ENCODE measurements around the gene RPL10A.

The RPL10A gene

DNA sequence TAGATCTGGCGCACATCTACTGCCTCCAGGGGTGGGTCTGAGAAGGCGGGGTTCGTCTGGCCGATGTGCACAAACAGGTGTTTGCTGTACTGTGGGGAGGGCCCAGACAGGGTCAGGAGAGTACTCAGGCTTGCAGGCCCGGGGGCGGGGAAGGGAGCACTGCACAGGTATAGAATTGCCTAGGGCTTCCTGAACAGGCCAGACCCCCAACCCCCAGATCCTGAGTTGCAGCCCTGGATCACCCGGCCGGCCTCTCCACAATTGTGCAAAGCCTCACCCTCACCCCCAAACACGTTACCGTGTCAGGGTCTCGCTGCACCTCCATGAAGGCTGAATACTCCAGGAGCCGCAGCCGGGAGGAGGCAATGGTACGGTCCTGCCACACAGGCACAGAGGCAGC lies 7.8 kb downstream of the RPL10A start:
- DNase-seq = no peak

DNA sequence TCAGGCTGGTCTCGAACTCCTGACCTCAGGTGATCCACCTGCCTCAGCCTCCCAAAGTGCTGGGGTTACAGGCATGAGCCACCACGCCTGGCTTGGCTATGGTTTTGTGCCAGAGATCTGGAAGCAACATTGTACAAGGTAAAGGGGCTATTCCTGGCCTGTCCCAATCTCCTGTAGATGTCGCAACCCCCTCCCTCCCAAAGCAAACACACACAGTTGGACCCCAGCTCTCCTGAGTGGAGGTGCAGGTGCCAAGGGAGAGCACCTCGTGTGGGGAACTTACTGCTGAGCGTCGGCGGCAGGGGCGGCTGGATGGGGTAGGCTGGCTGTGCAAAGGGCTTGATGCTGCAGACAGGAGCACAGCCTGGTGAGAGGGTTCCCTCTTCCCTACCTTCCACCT lies 8.8 kb downstream of the RPL10A start:
- DNase-seq = no peak

DNA sequence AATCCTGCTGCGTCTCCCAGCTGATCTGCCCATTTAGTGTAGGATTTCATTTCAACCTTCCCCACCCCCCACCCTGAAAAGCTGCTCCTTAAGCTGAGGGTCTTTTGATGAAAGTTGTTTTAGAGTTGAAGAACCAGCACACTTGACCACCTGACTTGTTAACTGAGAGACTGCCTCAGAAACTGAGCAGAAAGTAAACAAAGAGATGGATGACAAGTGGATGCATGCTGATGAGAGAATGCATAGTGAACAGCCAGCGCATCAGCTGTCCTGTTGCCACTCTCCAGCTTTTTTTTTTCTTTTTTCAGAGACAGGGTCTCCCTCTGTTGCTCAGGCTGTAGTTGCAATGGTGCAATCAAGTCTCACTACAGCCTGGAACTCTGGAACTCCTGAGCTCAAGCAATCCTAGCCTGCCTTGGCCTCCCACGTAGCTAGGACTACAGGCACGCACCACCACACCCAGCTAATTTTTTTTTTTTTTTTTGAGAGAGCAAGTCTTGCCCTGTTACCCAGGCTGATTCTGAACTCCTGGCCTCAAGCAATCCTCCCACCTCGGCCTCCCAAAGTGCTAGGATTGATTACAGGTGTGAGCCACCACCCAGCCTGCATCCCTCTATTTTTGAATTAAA lies 9.5 kb downstream of the RPL10A start:
- DNase-seq = no peak

DNA sequence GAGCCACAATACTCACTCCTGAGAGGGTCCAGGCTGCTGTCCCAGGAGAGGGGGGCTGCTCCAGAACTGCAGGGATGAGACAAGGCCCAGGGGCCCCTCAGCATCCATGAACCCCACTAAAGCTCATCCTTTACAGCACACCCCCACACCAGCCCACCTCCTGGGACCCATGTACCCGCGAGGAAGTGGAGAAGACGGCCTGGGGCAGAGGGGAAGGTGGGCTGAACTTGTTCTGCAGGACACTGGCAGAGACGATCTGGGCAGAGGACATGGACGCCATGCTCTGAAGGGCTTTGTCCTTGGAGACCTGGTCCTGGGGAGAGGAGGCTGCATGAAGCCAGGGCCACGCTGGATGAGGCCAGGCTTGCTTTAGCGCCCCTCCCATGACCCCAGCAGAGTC lies 10.1 kb downstream of the RPL10A start:
- no peak for DNase-seq

DNA sequence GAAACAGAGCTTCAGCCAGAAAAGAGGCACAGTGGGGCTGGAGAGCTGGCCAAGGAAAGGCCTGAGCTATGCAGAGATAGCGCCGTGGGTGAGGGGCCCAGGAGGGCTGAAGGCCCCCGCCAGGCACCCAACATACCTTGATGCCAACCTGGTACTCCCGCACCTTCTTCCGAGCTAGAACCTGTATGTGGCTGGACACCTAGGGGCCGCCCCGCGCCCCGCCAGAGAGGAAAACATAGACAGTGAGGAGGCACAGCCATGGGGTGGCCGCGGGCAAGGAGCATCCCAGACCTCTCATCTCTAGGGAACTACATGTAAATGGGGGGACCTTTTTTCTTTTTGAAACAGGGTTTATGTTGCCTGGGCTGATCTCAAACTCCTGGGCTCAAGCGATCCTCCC lies 12.0 kb downstream of the RPL10A start:
- DNase-seq = no peak

DNA sequence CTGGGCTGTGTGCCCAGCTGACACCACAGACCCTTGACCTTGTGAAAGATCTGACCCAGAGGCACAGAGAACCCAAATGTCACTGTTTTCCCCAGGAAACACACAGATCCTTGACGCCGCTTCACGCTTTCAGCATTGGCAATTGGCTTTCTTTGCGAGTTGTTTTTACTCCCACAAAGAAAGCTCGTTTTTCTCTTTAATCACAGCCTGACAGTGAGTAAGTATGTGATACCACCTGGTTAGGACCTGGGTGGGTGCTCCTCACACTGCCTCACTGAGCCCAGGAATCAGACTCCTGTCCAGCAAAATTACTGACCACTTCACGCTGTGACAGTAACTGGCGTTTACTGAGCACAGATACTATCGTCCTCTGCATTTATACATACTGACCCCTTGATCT lies 13.0 kb downstream of the RPL10A start:
- DNase-seq = no peak

DNA sequence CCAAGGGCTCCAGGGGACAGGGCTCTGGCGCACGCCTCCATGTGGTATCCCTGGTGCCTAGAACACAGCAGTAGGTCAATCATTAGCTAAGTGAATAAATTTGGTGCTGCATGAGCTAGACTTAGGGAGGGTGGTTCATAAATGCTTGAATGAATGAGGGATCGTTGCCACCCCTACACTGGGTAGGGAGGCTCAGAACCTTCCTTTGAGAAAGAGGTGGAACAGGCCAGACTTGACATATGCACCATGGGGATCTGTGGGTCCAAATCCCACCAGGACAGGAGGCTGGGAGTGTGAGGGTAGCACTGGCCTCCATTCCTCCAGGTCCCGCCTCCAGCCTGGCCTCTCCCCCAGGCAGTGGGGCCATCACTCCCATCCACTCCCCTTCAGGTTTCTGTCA lies 14.9 kb downstream of the RPL10A start:
- DNase-seq = no peak

DNA sequence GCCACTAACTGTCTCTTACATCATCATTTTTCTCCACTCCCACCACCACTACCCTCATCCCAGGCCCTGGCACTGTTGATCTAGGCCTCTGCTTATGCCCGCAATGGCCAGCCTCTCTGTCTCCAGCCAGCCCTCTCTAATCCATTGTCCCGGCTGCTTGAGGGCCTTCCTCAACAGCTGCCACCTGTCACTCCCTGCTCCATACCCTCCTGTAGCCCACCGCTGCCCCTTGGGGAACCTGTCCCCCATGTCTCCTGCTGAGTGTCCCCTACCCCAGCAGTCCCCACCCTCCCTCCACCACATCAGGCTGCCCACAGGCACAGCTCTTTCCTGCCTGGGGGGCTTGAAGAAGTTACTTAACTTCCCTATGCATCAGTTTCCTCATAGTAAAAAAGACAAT lies 15.3 kb downstream of the RPL10A start:
- DNase-seq = no peak

DNA sequence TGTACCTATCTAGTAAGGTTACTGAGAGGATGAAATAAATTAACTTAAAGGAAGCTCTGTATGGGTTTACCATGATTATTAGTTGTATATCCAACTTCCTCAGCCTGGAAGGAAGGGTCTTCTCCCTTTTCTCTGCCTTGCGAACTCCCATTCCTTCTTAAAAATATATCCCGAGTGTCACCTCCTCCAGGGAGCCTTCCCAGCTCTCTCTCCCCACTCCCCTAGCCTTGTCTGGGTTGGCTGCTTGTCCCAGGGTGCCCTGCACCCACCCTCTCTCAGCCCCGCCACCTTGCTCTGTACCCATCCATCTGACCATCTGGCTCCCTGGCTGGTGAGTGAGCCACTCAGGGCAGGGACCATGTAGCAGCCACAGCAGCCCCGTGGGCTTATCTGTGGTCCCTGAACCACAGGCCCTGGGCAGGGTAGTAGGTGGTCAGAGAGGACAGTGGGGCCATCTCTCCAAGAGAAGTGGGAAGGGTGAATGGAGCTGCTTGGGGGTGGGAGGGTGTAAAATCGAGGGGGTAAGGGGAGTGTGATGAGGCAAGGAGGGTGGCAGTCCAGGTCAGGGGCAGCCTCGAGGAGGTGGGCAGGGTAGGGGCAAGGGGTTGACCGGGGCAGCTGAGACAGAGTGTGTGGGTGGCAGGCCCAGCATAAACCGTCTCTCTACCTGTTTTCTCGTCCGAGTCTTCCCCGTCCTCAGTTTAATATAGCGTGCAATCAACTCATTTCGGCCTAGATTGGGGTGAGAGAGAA lies 15.9 kb downstream of the RPL10A start:
- DNase-seq = no peak

DNA sequence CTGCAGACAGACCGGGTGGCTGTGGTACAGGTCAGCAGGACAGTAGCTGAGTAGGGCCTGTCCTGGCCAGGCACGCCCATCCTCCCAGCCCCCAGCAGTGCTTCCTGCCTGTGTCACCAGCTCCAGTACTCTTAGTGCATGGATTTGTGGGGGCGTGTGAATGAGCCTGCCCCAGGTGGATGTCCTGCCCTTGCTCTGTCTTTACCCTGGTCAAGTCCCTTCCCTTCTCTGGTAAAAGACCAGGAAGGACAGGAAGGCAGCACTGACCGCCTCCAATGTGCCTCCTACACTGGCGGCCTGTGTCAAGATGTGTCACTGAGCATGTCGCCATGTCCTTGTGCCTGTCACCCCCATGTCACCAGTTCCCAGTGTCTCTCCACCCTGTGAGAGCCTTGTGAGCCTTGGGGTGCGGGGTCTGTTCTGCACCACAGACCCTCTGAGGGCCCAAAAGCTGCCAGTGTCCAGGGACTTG lies 16.8 kb downstream of the RPL10A start:
- DNase-seq = no peak

DNA sequence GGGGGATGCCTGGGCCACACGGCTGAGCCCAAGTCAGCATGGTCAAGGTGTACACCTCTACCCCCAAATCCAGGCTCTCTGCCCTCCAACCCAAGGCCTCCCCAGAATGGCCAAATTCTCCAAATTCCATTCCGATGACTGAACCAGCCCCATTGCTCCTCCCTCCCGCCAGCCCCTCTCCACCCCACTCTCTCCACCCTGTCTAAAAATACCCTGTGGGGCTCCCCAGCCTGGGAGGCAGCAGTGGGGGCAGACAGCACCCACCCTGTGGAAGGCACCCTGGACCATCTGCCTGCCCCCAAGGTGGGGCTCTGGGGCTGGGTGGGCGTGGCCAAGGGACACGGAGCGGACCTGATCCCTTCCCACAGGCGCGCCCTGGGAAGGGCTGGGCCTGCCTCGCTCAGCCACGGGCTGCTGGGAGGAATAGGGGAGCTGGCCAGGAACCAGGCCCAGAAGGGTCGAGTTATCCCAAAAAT lies 17.2 kb downstream of the RPL10A start:
- DNase-seq = no peak

DNA sequence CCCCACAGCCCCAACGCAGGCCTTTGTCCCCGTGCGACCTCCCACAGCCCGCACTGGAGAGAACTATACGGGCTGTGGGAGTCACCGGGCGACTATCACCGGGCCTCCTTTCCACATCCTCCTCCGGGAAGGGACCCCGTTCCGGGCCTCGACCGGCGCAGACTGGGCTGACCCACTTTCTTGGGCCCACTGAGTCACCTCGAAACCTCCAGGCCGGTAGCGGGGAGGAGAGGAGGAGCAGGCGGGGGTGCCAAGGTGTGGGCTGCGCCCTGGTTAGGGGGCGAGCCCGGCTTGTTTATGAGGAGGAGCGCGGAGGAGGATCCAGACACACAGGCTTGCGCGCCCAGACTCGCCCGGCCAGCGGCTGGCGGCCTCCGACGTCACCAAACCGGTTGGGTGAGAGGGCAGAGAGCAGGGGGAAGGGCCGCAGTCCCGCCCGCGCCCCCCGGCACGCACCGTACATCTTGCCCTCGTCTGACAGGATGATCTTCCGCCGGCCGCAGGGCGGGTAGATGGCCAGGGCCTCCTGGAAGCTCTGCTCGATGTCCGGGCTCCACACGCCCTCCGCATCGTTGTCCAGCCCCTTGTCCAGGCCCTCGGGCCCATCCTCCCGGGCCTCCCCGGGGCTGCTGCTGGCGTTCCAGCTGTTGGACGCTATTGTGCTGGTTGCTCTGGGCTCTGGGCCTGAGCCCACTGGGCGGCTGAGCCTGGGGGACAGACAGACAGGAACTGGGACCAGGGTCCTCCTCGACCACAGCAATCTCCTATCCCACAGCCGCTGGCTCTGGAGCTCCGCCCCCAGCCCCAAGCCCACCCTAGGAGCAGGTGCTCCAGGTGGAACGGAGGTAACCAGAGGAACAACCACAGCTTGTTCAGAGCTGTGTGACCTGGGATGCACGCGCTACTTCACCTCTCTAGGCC lies 18.1 kb downstream of the RPL10A start:
- no peak for DNase-seq

DNA sequence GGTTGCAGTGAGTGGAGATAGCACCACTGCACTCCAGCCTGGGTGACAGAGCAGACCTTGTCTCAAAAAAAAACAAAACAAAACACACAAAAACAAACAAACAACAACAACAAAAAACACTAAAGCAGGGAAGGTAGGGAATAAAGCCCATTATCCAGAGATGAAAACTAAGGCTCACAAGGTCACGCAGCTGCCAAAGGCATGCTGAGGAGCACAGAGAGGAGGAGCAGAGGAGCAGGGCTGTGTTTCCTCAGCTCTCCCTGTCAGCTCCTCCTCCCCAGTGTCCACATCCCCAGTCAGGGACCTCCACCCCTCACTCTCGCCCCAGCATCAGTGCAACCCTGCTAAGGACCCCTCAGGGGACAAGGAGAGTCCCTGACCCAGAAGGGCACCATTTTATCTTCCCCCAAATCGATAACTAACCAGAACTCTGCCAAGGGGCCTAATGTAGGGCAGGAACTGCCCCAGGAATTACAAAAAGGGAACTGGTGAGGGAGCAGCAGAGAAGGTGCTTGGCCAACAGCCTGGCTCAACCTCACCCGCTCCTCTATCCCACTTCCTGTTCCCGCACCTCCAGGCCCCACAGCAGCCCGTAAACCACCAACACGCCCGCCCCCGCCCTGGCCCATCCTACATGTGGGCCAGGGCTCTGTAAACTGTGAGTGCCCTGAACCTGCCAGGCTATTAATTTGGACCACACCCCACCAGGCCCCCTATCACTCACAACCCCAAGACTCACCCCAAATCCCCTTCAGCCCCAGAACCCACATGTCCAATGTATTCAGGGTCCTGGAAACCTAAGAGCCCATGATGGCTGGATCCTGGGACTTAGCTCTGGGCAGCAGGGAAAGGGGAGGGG lies 19.7 kb downstream of the RPL10A start:
- no peak for DNase-seq

DNA sequence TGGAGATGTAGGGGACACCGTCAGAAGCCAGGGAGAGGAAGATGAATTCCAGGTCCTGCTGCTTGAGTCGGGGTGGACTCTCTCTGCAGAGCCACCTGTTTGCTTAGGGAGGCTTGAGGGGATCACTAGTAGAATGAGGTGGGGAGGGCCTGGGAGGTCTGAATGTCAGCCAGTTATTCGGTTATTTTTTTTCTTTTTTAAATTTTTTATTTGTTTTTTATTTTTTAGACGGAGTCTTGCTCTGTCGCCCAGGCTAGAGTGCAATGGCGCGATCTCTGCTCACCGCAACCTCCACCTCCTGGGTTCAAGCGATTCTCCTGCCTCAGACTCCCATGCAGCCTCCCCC lies 20.3 kb downstream of the RPL10A start:
- no peak for DNase-seq

DNA sequence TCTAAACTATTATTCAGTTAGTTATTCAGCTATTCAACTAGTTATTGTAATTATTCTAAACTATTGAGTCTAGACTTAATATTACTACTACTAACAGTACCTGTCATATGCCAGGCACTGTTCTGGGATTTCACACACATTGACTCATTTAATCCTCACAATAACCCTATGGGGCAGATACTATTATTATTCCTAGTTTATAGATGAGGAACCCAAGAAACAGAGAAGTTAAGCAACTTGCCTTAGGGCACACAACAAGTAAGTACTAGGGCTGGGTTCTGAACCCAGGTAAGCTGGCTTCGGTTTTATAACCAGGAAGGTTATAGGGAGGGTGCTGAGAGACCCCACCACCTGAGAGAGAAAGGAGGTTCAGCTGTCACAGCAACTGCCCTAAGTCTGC lies 20.9 kb downstream of the RPL10A start:
- no peak for DNase-seq

DNA sequence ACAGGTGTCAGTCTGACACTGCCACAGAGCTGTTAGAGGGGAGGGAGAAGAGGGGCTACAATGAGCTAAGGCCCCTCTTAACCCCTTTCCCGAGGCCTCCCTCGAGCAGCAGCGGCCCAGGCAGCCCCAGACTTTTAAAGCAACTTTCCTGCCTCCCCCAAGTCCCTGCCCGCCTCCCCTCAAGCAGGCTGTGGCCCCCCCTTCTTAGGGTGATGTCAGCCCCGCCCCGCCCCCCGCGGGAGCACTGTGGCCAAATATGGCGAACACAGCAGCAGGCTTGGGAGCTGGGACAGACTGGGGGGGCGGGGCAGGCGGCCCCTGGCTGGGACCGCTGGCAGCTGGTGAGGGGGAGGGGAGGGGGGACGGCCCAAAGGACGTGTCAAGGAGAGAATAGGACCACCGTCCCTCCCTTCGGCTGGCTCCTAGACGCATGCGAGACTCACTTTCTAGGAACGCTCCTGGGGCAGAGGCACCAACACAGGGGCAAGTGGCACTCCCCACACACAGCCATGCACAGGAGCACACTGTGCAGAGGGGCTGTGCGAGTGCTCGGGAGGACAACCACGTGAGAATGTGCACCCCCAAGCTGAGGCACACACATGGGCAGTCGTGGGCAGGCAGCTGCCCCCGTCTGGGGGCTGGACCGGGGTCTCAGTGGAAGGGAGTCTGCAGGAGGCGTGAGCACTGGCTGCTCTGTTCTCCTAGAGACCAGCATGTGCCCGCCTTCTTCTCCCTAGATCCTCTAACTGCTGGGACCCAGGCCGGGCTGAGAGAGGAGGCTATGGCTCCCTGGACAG lies 22.0 kb downstream of the RPL10A start:
- no peak for DNase-seq

DNA sequence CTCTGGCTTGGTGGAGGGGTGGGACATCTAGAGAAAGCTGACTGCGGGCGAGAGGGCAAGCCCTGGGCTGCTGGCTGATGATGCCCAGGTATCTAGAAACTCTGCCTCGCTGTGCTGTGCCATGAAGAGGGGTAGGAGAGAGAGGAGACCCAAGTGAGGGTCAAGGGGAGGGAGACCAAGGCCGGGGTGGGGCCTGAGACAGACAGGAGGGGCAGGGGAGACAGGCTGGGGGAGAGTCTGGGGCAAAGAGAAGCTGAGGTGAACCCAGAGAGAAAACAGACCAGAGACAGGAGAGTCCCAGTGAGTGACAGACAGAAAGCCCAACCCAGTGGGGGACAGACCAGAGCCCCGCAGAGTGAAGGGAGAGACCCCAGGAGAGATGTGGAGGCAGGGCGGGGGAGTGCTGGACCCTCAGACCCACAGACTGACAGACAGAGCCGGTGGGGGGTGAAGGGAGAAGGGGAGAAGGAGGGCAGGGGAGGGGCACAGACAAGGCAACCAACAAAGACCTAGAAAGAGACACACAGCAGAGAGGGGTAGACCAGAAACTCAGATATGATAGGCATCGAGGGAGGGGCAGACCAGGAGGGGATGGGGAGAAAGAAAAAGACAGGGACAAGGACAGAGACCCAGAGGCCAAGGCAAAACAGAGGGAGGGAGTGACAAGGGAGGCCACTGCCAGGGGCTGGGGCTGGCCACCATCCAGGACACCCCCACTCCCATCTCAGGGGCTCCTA lies 22.8 kb downstream of the RPL10A start:
- DNase-seq = no peak

DNA sequence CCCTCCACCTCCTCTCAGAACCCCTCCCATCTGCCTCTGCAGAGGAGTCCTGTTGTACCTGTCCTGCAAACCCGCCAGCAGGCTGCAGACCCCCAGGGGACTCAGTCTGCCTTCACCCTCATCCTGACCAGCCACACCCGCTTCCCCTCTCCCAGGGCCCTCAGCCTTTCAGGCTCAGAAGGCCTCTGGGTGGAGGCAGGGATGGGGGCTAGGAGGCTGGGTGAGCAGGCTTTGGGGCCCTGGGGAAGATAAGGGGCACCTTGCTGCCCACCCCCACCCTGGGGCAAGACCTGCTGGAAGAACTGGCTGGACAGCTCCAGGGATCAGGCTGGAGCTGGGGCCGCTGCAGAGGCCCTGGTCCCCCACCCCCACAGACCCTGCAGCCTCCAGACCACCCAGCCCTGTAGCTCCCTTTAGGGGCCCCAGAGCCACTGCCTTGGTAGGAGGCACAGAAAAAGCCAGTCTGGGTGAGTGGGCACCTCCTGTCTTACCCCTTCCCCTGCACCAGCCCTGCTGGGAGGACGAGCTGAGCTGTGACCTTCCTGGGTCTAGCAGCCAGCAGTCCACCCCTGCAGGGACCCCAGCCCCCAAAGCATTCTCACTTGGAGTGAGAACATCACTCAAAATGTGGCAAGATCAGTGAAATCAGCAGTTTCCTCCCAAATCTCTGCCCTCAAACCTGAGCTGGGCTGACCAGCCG lies 23.5 kb downstream of the RPL10A start:
- DNase-seq = no peak

DNA sequence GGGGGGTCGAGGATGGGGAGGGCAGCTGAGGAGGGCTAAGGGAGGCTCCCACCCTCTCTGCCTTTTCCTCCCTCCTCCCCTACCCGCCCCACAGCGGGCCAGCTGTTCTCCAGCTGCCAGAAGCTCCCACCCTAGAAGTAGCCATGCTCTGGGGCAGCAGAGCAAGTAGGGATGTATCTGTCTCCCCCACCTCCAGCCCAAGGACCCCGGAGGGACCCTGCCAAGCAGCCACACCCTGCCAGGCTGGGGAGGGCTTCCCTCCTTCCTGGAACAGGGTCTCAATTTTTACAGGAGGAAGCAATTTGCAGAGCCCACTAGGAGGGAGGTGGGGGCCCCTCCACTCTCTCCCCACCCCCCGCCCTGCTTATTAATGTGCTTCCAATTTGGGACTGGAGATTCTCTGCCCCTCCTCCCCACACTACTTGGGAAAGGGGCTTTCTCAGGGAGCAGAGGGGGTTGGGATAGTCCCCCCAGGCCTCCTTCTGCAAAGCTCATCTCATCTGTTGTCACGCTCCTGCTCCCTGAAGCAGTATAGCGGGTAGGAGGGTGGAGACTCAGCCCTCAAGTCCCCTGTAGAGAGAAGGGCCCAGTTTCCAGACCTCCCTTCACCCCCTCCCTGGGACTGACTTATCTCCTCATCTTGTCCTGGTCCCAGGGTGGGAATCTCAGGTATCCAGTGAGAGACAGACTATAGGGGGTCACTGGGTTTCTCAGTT lies 24.2 kb downstream of the RPL10A start:
- no peak for DNase-seq

DNA sequence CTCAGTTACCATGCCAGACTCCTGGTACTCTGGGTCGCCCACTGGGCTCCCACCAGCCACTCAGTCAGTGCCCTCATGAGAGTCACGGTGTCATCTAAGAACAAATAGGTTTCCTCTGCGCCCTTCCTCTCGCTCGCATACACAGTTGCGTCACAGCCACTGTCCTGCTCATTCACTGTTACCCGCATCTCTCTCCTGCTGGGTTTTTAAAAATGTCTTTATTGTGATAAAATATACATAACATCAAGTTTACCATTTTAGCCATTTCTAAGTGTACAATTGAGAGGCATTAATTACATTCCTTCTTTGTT lies 24.7 kb downstream of the RPL10A start:
- DNase-seq = no peak

Measured in NCI-H1048 (cell line).